Measurements from ENCODE around the gene NCOR2. TPM values are rescaled to one million over a fixed set of nuclear protein-coding genes. Genes with fewer than 3 reads are reported as not detected.

NCOR2 gene
- 100 to 1,000 TPM; 289 to 331 TPM for total RNA-seq
- 100 to 1,000 TPM in 2 of 6 donors, 10 to 100 TPM in 4; 60.1 to 105 (median 87.2) TPM for polyA plus RNA-seq (ENCODE audit: insufficient read length in 6 of 6)
- long read RNA-seq, donor 1, partial matches to known transcripts: 27 of 33 reads
- long read RNA-seq, donor 1, other reads (novel, unspliced or antisense): 0 of 33 reads
- long read RNA-seq, donor 2, partial matches to known transcripts: 27 of 30 reads
- long read RNA-seq, donor 2, other reads (novel, unspliced or antisense): 0 of 30 reads
- long read RNA-seq, donor 3, partial matches to known transcripts: 5 of 6 reads
- long read RNA-seq, donor 3, other reads (novel, unspliced or antisense): 0 of 6 reads
- long read RNA-seq, donor 4, partial matches to known transcripts: 3 of 13 reads
- long read RNA-seq, donor 4, other reads (novel, unspliced or antisense): 10 of 13 reads
- long read RNA-seq, donor 5, partial matches to known transcripts: 18 of 21 reads
- long read RNA-seq, donor 5, other reads (novel, unspliced or antisense): 0 of 21 reads
- long read RNA-seq, donor 6, partial matches to known transcripts: 0 of 2 reads
- long read RNA-seq, donor 6, other reads (novel, unspliced or antisense): 0 of 2 reads
- long read RNA-seq, donor 7, partial matches to known transcripts: 6 of 6 reads
- long read RNA-seq, donor 7, other reads (novel, unspliced or antisense): 0 of 6 reads
- long read RNA-seq, donor 8, partial matches to known transcripts: 33 of 33 reads
- long read RNA-seq, donor 8, other reads (novel, unspliced or antisense): 0 of 33 reads
- long read RNA-seq, donor 9: 0 reads
- long read RNA-seq, donor 10, partial matches to known transcripts: 0 of 3 reads
- long read RNA-seq, donor 10, other reads (novel, unspliced or antisense): 3 of 3 reads
- long read RNA-seq, donor 11, partial matches to known transcripts: 11 of 13 reads
- long read RNA-seq, donor 11, other reads (novel, unspliced or antisense): 0 of 13 reads
- long read RNA-seq, donor 12, partial matches to known transcripts: 13 of 16 reads
- long read RNA-seq, donor 12, other reads (novel, unspliced or antisense): 0 of 16 reads

DNA sequence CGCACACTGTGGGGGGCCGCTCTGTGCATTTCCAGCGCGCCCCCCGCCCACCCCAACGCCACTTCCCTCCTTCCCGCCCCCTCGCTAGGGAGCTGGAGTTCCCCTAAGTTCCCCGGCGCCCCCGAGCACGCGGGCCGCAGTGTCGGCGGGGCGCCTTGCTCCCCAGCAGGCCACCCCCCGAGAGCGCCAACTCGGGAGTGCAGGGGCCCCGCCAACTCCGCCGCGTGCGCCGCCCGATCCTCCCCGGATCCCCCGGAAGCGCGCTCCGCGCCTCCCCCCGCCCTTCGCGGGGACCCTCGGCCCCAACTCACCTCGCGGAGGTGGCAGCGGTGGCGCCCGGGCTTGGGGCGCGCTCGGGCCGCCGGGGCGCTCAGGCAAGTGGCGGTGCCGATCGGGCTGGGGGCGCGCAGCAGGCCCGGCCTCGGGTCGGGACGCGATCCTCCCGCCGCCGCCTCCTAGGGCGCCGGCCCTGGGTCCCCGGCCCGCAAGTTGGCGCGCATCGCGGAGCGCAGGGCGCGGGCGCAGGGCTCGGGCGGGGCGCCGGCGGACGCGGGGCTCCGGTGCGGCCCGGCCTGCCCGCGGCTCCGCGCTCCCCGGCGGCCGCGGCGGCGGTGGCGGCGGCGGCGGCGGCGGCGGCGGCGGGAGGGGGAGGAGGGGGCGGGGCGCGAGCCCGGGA lies at the start of gene NCOR2:
Gene NCOR2 (minus strand): TSS at position 616 of the 676 bp plus-strand sequence. CDS start 72,361 bp downstream, outside the sequence.
- H3K4me1 ChIP-seq: peaks cover 40 to 63% of the 10 kb centered on the region in 2 donors
- peak within 1 kb of the TSS; percentile 94 to 95 for H3K27ac ChIP-seq
- TF ChIP-seq, protein P1, sequence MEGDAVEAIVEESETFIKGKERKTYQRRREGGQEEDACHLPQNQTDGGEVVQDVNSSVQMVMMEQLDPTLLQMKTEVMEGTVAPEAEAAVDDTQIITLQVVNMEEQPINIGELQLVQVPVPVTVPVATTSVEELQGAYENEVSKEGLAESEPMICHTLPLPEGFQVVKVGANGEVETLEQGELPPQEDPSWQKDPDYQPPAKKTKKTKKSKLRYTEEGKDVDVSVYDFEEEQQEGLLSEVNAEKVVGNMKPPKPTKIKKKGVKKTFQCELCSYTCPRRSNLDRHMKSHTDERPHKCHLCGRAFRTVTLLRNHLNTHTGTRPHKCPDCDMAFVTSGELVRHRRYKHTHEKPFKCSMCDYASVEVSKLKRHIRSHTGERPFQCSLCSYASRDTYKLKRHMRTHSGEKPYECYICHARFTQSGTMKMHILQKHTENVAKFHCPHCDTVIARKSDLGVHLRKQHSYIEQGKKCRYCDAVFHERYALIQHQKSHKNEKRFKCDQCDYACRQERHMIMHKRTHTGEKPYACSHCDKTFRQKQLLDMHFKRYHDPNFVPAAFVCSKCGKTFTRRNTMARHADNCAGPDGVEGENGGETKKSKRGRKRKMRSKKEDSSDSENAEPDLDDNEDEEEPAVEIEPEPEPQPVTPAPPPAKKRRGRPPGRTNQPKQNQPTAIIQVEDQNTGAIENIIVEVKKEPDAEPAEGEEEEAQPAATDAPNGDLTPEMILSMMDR (IDR thresholded peaks at IDR 0.05): no peak
- ATAC-seq: peak; percentile 0
- intact Hi-C loops (cut with DNase I): loop anchor here in 1 of 2 donors (5.0 kb wide), 1 partner anchor 200 kb away; no protein-coding TSS in a partner anchor
- H3K27me3 ChIP-seq: no peaks in the 10 kb centered on the region
- DNase-seq: peak in 1 of 4 donors; percentile 88
- no peaks in the 10 kb centered on the region for H3K36me3 ChIP-seq
- H3K9me3 ChIP-seq: no peaks in the 10 kb centered on the region
- peak within 1 kb of the TSS; percentile 76 to 94 for H3K4me3 ChIP-seq

DNA sequence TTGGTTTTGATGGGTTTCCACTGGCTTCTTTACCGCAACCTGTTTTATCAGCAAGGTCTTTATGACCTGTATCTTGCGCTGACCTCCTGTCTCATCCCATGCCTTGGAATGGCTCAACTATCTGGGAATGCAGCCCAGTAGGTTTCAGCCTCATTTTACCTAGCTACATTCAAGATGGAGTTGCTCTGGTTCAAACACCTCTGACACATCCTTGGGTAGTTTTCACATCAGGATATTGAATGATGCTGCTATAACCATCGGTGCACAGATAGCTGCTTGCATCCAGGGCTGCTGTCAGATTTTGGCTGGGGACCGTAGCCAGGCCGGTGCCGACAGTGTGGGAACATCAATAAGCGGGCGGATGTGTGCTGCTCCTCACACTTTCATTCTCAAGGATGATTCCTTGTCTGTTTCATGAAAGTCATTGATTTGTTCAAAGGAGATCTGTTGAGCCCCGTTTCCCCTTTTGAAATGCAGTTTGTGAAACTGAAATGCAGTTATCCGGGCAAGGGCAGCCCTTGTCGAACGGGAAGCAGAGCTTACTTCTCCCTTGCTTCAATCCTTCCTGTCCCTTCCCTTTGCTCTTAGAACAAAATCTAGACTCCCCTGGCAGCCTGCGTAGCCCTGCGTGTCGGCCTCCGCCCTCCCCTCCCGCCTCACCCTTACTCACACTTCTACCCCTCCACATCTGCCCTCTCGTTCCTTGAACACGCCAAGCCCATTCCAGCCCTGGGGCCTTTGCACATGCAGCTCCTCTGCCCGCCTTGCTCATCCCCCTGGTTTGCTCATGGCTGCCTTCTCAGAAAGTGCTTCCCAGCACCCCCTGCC lies 49.2 kb upstream of the NCOR2 start:
- Histone ChIP-seq H3K36me3 (no peaks in the 10 kb centered on the region), H3K9me3 (peaks cover 0 to 5% of the 10 kb centered on the region in 2 donors), H3K4me3 (no peak overlapping the region), H3K4me1 (peaks cover 7 to 32% of the 10 kb centered on the region in 2 donors), H3K27me3 (no peaks in the 10 kb centered on the region), H3K27ac (no peak overlapping the region)
- DNase-seq: no peak
- ATAC-seq: no peak
- TF ChIP-seq, protein P1 (IDR thresholded peaks at IDR 0.05): no peak
- intact Hi-C loops (cut with DNase I): no loop called here

DNA sequence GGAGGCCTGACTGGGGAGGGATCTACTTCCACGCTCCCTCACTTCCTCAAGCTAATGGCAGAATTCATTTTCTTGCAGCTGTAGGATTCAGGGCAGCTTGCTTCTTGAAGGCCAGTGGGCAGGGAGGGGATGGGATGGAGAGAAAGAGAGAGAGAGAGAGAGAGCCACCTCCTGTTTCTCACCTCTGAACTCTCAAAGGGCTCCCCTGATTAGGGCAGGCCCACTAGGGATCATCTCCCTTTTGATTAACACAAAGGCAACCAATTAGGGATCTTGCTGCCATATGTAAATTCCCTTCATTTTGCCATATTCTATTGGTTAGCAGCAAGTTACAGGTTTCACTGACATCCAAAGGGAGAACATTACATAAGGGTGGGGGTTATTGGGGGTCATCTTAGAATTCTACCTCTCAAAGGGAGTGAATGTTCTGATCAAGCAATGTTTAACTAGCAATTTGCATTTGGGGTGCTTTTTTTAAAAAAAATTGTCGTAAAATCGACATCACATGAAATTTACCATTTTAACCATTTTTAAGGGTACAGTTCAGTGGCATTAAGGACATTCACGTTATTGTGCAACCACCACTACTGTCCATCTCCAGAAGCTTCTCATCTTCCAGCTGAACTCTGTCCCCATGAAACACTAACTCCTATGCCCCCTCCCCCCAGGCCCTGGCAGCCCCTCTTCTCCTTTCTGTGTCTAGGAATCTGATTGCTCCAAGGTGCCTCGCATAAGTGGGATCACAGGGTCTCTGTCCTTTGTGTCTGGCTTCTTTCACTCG lies 47.3 kb upstream of the NCOR2 start:
- H3K27me3 ChIP-seq: peaks cover 0 to 10% of the 10 kb centered on the region in 2 donors
- no peak for ATAC-seq
- no peak for DNase-seq
- H3K9me3 ChIP-seq: peaks cover 0 to 5% of the 10 kb centered on the region in 2 donors
- intact Hi-C loops (cut with DNase I): no loop called here
- H3K27ac ChIP-seq: no peak overlapping the region
- TF ChIP-seq, protein P1 (IDR thresholded peaks at IDR 0.05): no peak
- no peak overlapping the region for H3K4me3 ChIP-seq
- H3K36me3 ChIP-seq: no peaks in the 10 kb centered on the region
- H3K4me1 ChIP-seq: peaks cover 0 to 33% of the 10 kb centered on the region in 2 donors

DNA sequence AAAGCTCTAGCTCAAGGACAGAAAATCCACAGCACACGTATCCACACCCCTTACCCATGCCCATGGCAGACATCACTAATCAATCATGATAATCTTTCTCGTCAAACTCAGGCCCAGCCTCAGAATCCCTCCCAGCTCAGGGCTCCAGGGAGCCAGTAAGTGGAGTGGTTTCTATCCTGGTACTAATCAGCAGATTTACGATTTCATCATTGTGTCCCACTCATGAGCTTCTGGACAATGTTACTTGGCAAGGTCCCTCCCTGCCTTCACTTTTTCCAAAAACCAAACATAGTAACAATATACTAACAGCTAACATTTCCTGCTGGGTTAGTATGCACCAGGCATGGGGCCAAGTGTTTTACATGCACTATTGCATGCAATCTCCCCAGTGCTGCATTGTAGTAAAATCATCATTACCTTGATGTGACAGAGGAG lies 45.8 kb upstream of the NCOR2 start:
- ATAC-seq (no peak), DNase-seq (peak in 1 of 4 donors; percentile 68)
- H3K36me3 ChIP-seq: no peaks in the 10 kb centered on the region
- peaks cover 14 to 49% of the 10 kb centered on the region in 2 donors for H3K4me1 ChIP-seq
- TF ChIP-seq, protein P1 (IDR thresholded peaks at IDR 0.05): no peak
- H3K27ac ChIP-seq: no peak overlapping the region
- intact Hi-C loops (cut with DNase I): no loop called here
- no peak overlapping the region for H3K4me3 ChIP-seq
- H3K27me3 ChIP-seq: peaks cover 0 to 13% of the 10 kb centered on the region in 2 donors
- peaks cover 0 to 5% of the 10 kb centered on the region in 2 donors for H3K9me3 ChIP-seq

All from left lung (tissue), 14 donors.